Subcutaneous abdominal adipose tissue (tissue), 5 donors: ENCODE results near the gene NEK6.
A peak's percentile ranks its signal among the peaks of the same experiment; 100 is the strongest.

Source experiments
- H3K27ac ChIP-seq: one replicate; pipeline ENCODE4 v1.7.0; 2013; ENCODE audit warnings: low read depth, mild to moderate bottlenecking, inconsistent platforms, low read length, moderate library complexity
- H3K27me3 ChIP-seq, 5 donors: one replicate each; pipeline ENCODE4 v1.7.0; 2013; ENCODE audit warnings: low read length in 5 of 5, inconsistent platforms in 1 of 5; ENCODE audit not compliant: control insufficient read depth in 5 of 5, insufficient read depth in 4 of 5
- H3K36me3 ChIP-seq, 5 donors: one replicate each; pipeline ENCODE4 v1.7.0; 2013; ENCODE audit warnings: low read length in 5 of 5; ENCODE audit not compliant: control insufficient read depth in 5 of 5, insufficient read depth in 5 of 5
- H3K4me1 ChIP-seq, 5 donors: one replicate each; pipeline ENCODE4 v1.7.0; 2013; ENCODE audit warnings: low read length in 5 of 5, mild to moderate bottlenecking in 3 of 5, moderate library complexity in 1 of 5; ENCODE audit not compliant: control insufficient read depth in 5 of 5, insufficient read depth in 5 of 5
- H3K4me3 ChIP-seq, 5 donors: one replicate each; pipeline ENCODE4 v1.7.0; 2013; ENCODE audit warnings: low read length in 5 of 5, low read depth in 1 of 5
- H3K9ac ChIP-seq, 5 donors: one replicate each; pipeline ENCODE4 v1.7.0; 2013; ENCODE audit warnings: low read length in 5 of 5, mild to moderate bottlenecking in 4 of 5, moderate library complexity in 3 of 5
- H3K9me3 ChIP-seq, 5 donors: one replicate each; pipeline ENCODE4 v1.7.0; 2013; ENCODE audit warnings: low read length in 5 of 5; ENCODE audit not compliant: control insufficient read depth in 5 of 5
- donor health status: healthy.
- donor health status: healthy.
- donor health status: healthy.
- donor health status: healthy.
- donor health status: healthy.

NEK6 gene

GRCh38 chr9:124259158-124259808, 1.5 kb downstream of the NEK6 start:
- H3K27ac ChIP-seq: peak overlapping the region; percentile 98
- no peaks in the 10 kb centered on the region for H3K9me3 ChIP-seq
- H3K4me1 ChIP-seq: peaks cover 14 to 70% (median 63%) of the 10 kb centered on the region in 5 donors
- peak overlapping the region; percentile 81 to 95 (median 93) for H3K4me3 ChIP-seq
- peaks cover 0 to 11% (median 0%) of the 10 kb centered on the region in 5 donors for H3K36me3 ChIP-seq
- H3K27me3 ChIP-seq: no peaks in the 10 kb centered on the region
- peak overlapping the region; percentile 81 to 97 (median 94) for H3K9ac ChIP-seq

- Histone ChIP-seq H3K36me3 (peaks cover 0 to 11% (median 0%) of the 10 kb centered on the region in 5 donors), H3K4me3 (peak overlapping the region in 4 of 5 donors; percentile 24 to 56 (median 35)), H3K27me3 (no peaks in the 10 kb centered on the region), H3K4me1 (peaks cover 14 to 83% (median 72%) of the 10 kb centered on the region in 5 donors), H3K27ac (peak overlapping the region; percentile 59), H3K9ac (peak overlapping the region in 4 of 5 donors; percentile 42 to 97 (median 60)), H3K9me3 (no peaks in the 10 kb centered on the region)
Observed at GRCh38 chr9:124260769-124261603, 3.2 kb downstream of the NEK6 start.

- Histone ChIP-seq H3K27me3 (no peaks in the 10 kb centered on the region), H3K4me3 (peak overlapping the region in 3 of 5 donors; percentile 13 to 46 (median 25)), H3K27ac (peak overlapping the region; percentile 59), H3K4me1 (peaks cover 17 to 92% (median 79%) of the 10 kb centered on the region in 5 donors), H3K36me3 (peaks cover 0 to 13% (median 0%) of the 10 kb centered on the region in 5 donors), H3K9ac (peak overlapping the region in 4 of 5 donors; percentile 42 to 97 (median 60)), H3K9me3 (no peaks in the 10 kb centered on the region)
Observed at GRCh38 chr9:124261736-124262648, 4.2 kb downstream of the NEK6 start.

- Histone ChIP-seq H3K4me1 (peaks cover 15 to 92% (median 79%) of the 10 kb centered on the region in 5 donors), H3K27me3 (no peaks in the 10 kb centered on the region), H3K36me3 (peaks cover 0 to 13% (median 0%) of the 10 kb centered on the region in 5 donors), H3K9ac (peak overlapping the region in 2 of 5 donors; percentile 67 to 97), H3K4me3 (peak overlapping the region in 1 of 5 donors; percentile 29), H3K27ac (peak overlapping the region; percentile 59), H3K9me3 (no peaks in the 10 kb centered on the region)
Observed at GRCh38 chr9:124262649-124262972, 4.9 kb downstream of the NEK6 start.

GRCh38 chr9:124263213-124263612, 5.5 kb downstream of the NEK6 start:
- Histone ChIP-seq H3K9ac (peak overlapping the region in 3 of 5 donors; percentile 4 to 97 (median 17)), H3K27me3 (no peaks in the 10 kb centered on the region), H3K4me1 (peaks cover 15 to 96% (median 84%) of the 10 kb centered on the region in 5 donors), H3K9me3 (no peaks in the 10 kb centered on the region), H3K4me3 (no peak overlapping the region), H3K36me3 (peaks cover 0 to 13% (median 0%) of the 10 kb centered on the region in 5 donors), H3K27ac (peak overlapping the region; percentile 59)

- H3K4me3 ChIP-seq: no peak overlapping the region
- no peaks in the 10 kb centered on the region for H3K9me3 ChIP-seq
- H3K27ac ChIP-seq: no peak overlapping the region
- H3K27me3 ChIP-seq: no peaks in the 10 kb centered on the region
- H3K4me1 ChIP-seq: peaks cover 15 to 91% (median 78%) of the 10 kb centered on the region in 5 donors
- peak overlapping the region in 2 of 5 donors; percentile 4 to 39 for H3K9ac ChIP-seq
- H3K36me3 ChIP-seq: peaks cover 0 to 16% (median 0%) of the 10 kb centered on the region in 5 donors
Observed at GRCh38 chr9:124263800-124264426, 6.2 kb downstream of the NEK6 start.

- peaks cover 13 to 88% (median 73%) of the 10 kb centered on the region in 5 donors for H3K4me1 ChIP-seq
- peaks cover 0 to 16% (median 0%) of the 10 kb centered on the region in 5 donors for H3K36me3 ChIP-seq
- no peaks in the 10 kb centered on the region for H3K9me3 ChIP-seq
- H3K4me3 ChIP-seq: no peak overlapping the region
- no peak overlapping the region for H3K9ac ChIP-seq
- H3K27me3 ChIP-seq: no peaks in the 10 kb centered on the region
- H3K27ac ChIP-seq: no peak overlapping the region
Observed at GRCh38 chr9:124264823-124265233, 7.1 kb downstream of the NEK6 start.

- Histone ChIP-seq H3K4me3 (no peak overlapping the region), H3K36me3 (peaks cover 0 to 16% (median 0%) of the 10 kb centered on the region in 5 donors), H3K27me3 (no peaks in the 10 kb centered on the region), H3K27ac (no peak overlapping the region), H3K4me1 (peaks cover 11 to 88% (median 73%) of the 10 kb centered on the region in 5 donors), H3K9me3 (no peaks in the 10 kb centered on the region), H3K9ac (no peak overlapping the region)
Observed at GRCh38 chr9:124265551-124265950, 7.8 kb downstream of the NEK6 start.

- H3K4me1 ChIP-seq: peaks cover 13 to 88% (median 73%) of the 10 kb centered on the region in 5 donors
- H3K9me3 ChIP-seq: no peaks in the 10 kb centered on the region
- H3K9ac ChIP-seq: no peak overlapping the region
- no peak overlapping the region for H3K27ac ChIP-seq
- no peaks in the 10 kb centered on the region for H3K27me3 ChIP-seq
- H3K36me3 ChIP-seq: peaks cover 0 to 16% (median 0%) of the 10 kb centered on the region in 5 donors
- no peak overlapping the region for H3K4me3 ChIP-seq
Observed at GRCh38 chr9:124266139-124266825, 8.5 kb downstream of the NEK6 start.
